ENCODE data around the gene ZNF219.

The ZNF219 gene

GRCh38 chr14:21066882-21067502 lies 31.5 kb downstream of the ZNF219 start:
- DNase-seq = no peak

- no peak for DNase-seq
Measured at GRCh38 chr14:21063479-21063878, 35.0 kb downstream of the ZNF219 start.

- DNase-seq = no peak
Measured at GRCh38 chr14:21061347-21061668, 37.1 kb downstream of the ZNF219 start.

GRCh38 chr14:21060614-21061346 lies 37.7 kb downstream of the ZNF219 start:
- DNase-seq = no peak

- DNase-seq = no peak
Measured at GRCh38 chr14:21059842-21060613, 38.4 kb downstream of the ZNF219 start.

- no peak for DNase-seq
Measured at GRCh38 chr14:21058903-21059302, 39.6 kb downstream of the ZNF219 start.

GRCh38 chr14:21057803-21058675 lies 40.4 kb downstream of the ZNF219 start, which contains the start of gene RNASE8:
RNASE8 (plus strand) TSS chr14:21057822; CDS start chr14:21057893, 71 bp downstream.
- no peak for DNase-seq

GRCh38 chr14:21056520-21057163 lies 41.8 kb downstream of the ZNF219 start:
- no peak for DNase-seq

- DNase-seq = no peak
Measured at GRCh38 chr14:21055432-21056117, 42.9 kb downstream of the ZNF219 start.

- no peak for DNase-seq
Measured at GRCh38 chr14:21054768-21055145, 43.7 kb downstream of the ZNF219 start.

GRCh38 chr14:21054123-21054767 lies 44.2 kb downstream of the ZNF219 start:
- DNase-seq = no peak

GRCh38 chr14:21053184-21054122 lies 45.0 kb downstream of the ZNF219 start:
- DNase-seq = no peak

GRCh38 chr14:21050597-21050996 lies 47.9 kb downstream of the ZNF219 start:
- DNase-seq = no peak

- no peak for DNase-seq
Measured at GRCh38 chr14:21049271-21049673, 49.2 kb downstream of the ZNF219 start.

GRCh38 chr14:21048638-21049037 lies 49.8 kb downstream of the ZNF219 start:
- no peak for DNase-seq

- DNase-seq = no peak
Measured at GRCh38 chr14:21047378-21047781, 51.1 kb downstream of the ZNF219 start.

- peak; percentile 13 for DNase-seq
Measured at GRCh38 chr14:21043974-21044618, 54.4 kb downstream of the ZNF219 start.

GRCh38 chr14:21043387-21043973 lies 55.0 kb downstream of the ZNF219 start:
- no peak for DNase-seq

- DNase-seq = no peak
Measured at GRCh38 chr14:21042918-21043317, 55.5 kb downstream of the ZNF219 start.

Data from T-helper 9 cell (primary cell).